HepG2 (cell line): ENCODE data around the gene CSNK2A2. TPM values are rescaled to one million over a fixed set of nuclear protein-coding genes. Genes with fewer than 3 reads are reported as not detected.

ENCODE experiments used
- ATF2 ChIP-seq: sonication (generic); formaldehyde crosslinking; IDR thresholded peaks from 2 replicates; pipeline ENCODE4 v1.4.0; 2020; ENCODE audit warnings: missing genetic modification reagents
- CENPBD1 ChIP-seq: sonication (generic); formaldehyde crosslinking; IDR thresholded peaks from 2 replicates; pipeline ENCODE4 v1.8.0; 2022; ENCODE audit warnings: missing genetic modification reagents, low read depth, mild to moderate bottlenecking, borderline replicate concordance
- GABPA ChIP-seq, 2 experiments: IDR thresholded peaks; 2 replicates each; pipeline ENCODE4 v1.6.1; 2011 to 2016; ENCODE audit warnings: low read depth in 2 of 2, low read length in 1 of 2, missing biosample characterization in 1 of 2, missing genetic modification characterization in 1 of 2
- KDM2A ChIP-seq: sonication (generic); formaldehyde crosslinking; IDR thresholded peaks from 2 replicates; pipeline ENCODE4 v1.4.0; 2020; ENCODE audit warnings: low read depth, missing genetic modification reagents, borderline replicate concordance
- LRRFIP1 ChIP-seq: sonication (generic); formaldehyde crosslinking; conservative IDR thresholded peaks from 2 replicates; pipeline ENCODE4 v1.4.0; 2020; ENCODE audit warnings: missing genetic modification reagents
- PAF1 ChIP-seq: IDR thresholded peaks from 2 replicates; pipeline ENCODE4 v1.6.1; 2016; ENCODE audit warnings: missing genetic modification reagents, missing compliant biosample characterization
- PAX8 ChIP-seq: sonication (generic); formaldehyde crosslinking; IDR thresholded peaks from 2 replicates; pipeline ENCODE4 v1.8.0; 2022; ENCODE audit warnings: mild to moderate bottlenecking, missing genetic modification reagents, borderline replicate concordance
- PBX3 ChIP-seq: sonication (generic); formaldehyde crosslinking; IDR thresholded peaks from 2 replicates; pipeline ENCODE4 v1.8.1; 2023; ENCODE audit warnings: missing genetic modification reagents, inconsistent platforms, borderline replicate concordance
- POGK ChIP-seq: sonication (generic); formaldehyde crosslinking; conservative IDR thresholded peaks from 2 replicates; pipeline ENCODE4 v1.8.0; 2022; ENCODE audit warnings: mild to moderate bottlenecking, moderate library complexity, missing genetic modification reagents
- SETDB1 ChIP-seq: sonication (generic); formaldehyde crosslinking; IDR thresholded peaks from 2 replicates; pipeline ENCODE4 v1.5.1; 2020; ENCODE audit warnings: missing genetic modification reagents, mild to moderate bottlenecking, borderline replicate concordance
- ZIK1 ChIP-seq: sonication (generic); formaldehyde crosslinking; IDR thresholded peaks from 2 replicates; pipeline ENCODE4 v1.5.0; 2020; ENCODE audit warnings: mild to moderate bottlenecking, low read depth, missing genetic modification reagents, borderline replicate concordance
- ZNF160 ChIP-seq: sonication (generic); formaldehyde crosslinking; IDR thresholded peaks from 2 replicates; pipeline ENCODE4 v1.8.0; 2022; ENCODE audit warnings: mild to moderate bottlenecking, inconsistent platforms, missing genetic modification reagents
- ZNF430 ChIP-seq: sonication (generic); formaldehyde crosslinking; IDR thresholded peaks from 2 replicates; pipeline ENCODE4 v1.9.0; 2021; ENCODE audit warnings: mild to moderate bottlenecking, missing genetic modification reagents
- ZNF572 ChIP-seq: sonication (generic); formaldehyde crosslinking; IDR thresholded peaks from 2 replicates; pipeline ENCODE4 v1.5.1; 2020; ENCODE audit warnings: mild to moderate bottlenecking, missing genetic modification reagents
- ZNF576 ChIP-seq: sonication (generic); formaldehyde crosslinking; IDR thresholded peaks from 2 replicates; pipeline ENCODE4 v1.4.0; 2020; ENCODE audit warnings: mild to moderate bottlenecking, missing genetic modification reagents
- ZNF652 ChIP-seq: IDR thresholded peaks from 2 replicates; pipeline ENCODE4 v1.6.1; 2016; ENCODE audit warnings: low read depth, borderline replicate concordance
- ZNF691 ChIP-seq: sonication (generic); formaldehyde crosslinking; IDR thresholded peaks from 2 replicates; pipeline ENCODE4 v1.4.0; 2020; ENCODE audit warnings: missing genetic modification reagents, low read depth, mild to moderate bottlenecking, borderline replicate concordance
- polyA plus RNA-seq, 8 experiments: library from polyadenylated mRNA; depleted of rRNA in 3 of 8; stranded (reverse) in 7 of 8; unstranded in 1 of 8; fragments of >200 nt; fragmentation: Illumina TruSeq in 4 of 8; extraction: Trizol in 4 of 8; gene quantifications; 2 replicates each; pipeline versions ENCODE4 v1.2.1 to v1.2.3, GENCODE V29; 2011 to 2016; ENCODE audit warnings: low read depth in 4 of 8, missing spikeins in 1 of 8, mixed read lengths in 1 of 8; ENCODE audit not compliant: insufficient read depth in 1 of 8
- total RNA-seq, 5 experiments: library from RNA; depleted of rRNA; stranded (reverse); fragments of >200 nt; fragmentation: Illumina TruSeq; extraction: Trizol; gene quantifications; 2 replicates each; pipeline ENCODE4 v1.2.3, GENCODE V29; 2016; ENCODE audit warnings: low read depth in 1 of 5

The CSNK2A2 gene
- total and polyA plus RNA-seq, 2 of the 13 experiments (the other 11 are each of a cell fraction or from before 2014, with no cell fraction given): 46.4 to 56.9 TPM

- TF ChIP-seq ZNF691 (CRISPR knock-in tag): peak; percentile 95; the same call in 1 of the 2 replicates
- 0 out of 2 replicates have a peak, but pooled peaks have one; percentile 85 for TF ChIP-seq PAX8 (CRISPR knock-in tag)
- TF ChIP-seq PBX3 (CRISPR knock-in tag): no peak; the same call in 1 of the 2 replicates
- TF ChIP-seq CENPBD1 (CRISPR knock-in tag): no peak; the same call in 1 of the 2 replicates
- TF ChIP-seq SETDB1 (CRISPR knock-in tag): no peak
- TF ChIP-seq ZNF652 (CRISPR knock-in tag): peak; percentile 63; the same call in 1 of the 2 replicates
- no peak for TF ChIP-seq PAF1
- TF ChIP-seq ZIK1: peak; percentile 75; the same call in 1 of the 2 replicates
- TF ChIP-seq ZNF430 (CRISPR knock-in tag): peak; percentile 98
- peak; percentile 97 for TF ChIP-seq KDM2A (CRISPR knock-in tag)
- TF ChIP-seq LRRFIP1: no peak; the same call in 1 of the 2 replicates
- peak; percentile 79 for TF ChIP-seq GABPA (IDR thresholded peaks at IDR 0.05; ENCODE audit: low read depth, low read length)
- TF ChIP-seq GABPA (CRISPR knock-in tag; IDR thresholded peaks at IDR 0.05; ENCODE audit: low read depth): peak; percentile 96
- TF ChIP-seq ZNF572 (CRISPR knock-in tag): peak; percentile 75
- TF ChIP-seq POGK: peak; percentile 98
- TF ChIP-seq ATF2 (CRISPR knock-in tag): peak; percentile 94
- TF ChIP-seq ZNF576 (CRISPR knock-in tag): no peak
- peak; percentile 87; the same call in 1 of the 2 replicates for TF ChIP-seq ZNF160 (CRISPR knock-in tag)
Observed at GRCh38 chr16:58129097-58129936, 68.6 kb downstream of the CSNK2A2 start, which contains the start of gene CFAP20 (continued).
